HFFc6 (cell line): ENCODE data around the gene CFAP20DC. TPM values are rescaled to one million over a fixed set of nuclear protein-coding genes. Genes with fewer than 3 reads are reported as not detected.

Experiments used
- DNase-seq: peaks from one replicate; pipeline ENCODE4 v3.0.0-alpha.2; 2018
- H3K27ac Mint-ChIP-seq: 2 replicates; pipeline ENCODE4 v1.8.0; 2020; ENCODE audit warnings: mild to moderate bottlenecking, mixed read lengths
- H3K27me3 Mint-ChIP-seq: 2 replicates; pipeline ENCODE4 v1.8.0; 2021; ENCODE audit warnings: mild to moderate bottlenecking, moderate library complexity, mixed read lengths; ENCODE audit not compliant: insufficient read depth
- H3K36me3 Mint-ChIP-seq: 2 replicates; pipeline ENCODE4 v1.8.0; 2021; ENCODE audit warnings: low read depth, mixed read lengths
- H3K4me1 Mint-ChIP-seq: 2 replicates; pipeline ENCODE4 v1.8.0; 2020; ENCODE audit warnings: low read depth, mixed read lengths
- H3K4me3 Mint-ChIP-seq: 2 replicates; pipeline ENCODE4 v1.8.0; 2020; ENCODE audit warnings: mild to moderate bottlenecking, moderate library complexity, mixed read lengths
- H3K9me3 Mint-ChIP-seq: 2 replicates; pipeline ENCODE4 v1.8.0; 2020; ENCODE audit warnings: mild to moderate bottlenecking, mixed read lengths
- CTCF ChIP-seq: fragments of 200-600 bp; sonication (generic); IDR thresholded peaks from 2 replicates; pipeline ENCODE4 v1.5.0; 2021; ENCODE audit warnings: antibody characterized with exemption, mild to moderate bottlenecking
- total RNA-seq, 6 experiments: library from RNA; stranded (reverse); fragmentation: NEBNext Ultra II Directional; extraction: Animal tissue kit (Norgen Biotek cat#: 25700); gene quantifications; 2 replicates in 1 of 6; 3 replicates in 5 of 6; pipeline ENCODE4 v1.2.3, GENCODE V29; 2021

CFAP20DC gene
- total RNA-seq, 6 experiments from 2014 or later: 1.2 to 2.6 (median 2.1) TPM

GRCh38 chr3:59069838-59070237 lies 20.0 kb upstream of the CFAP20DC start:
- H3K36me3 Mint-ChIP-seq: no peaks in the 10 kb centered on the region
- DNase-seq: no peak
- H3K27me3 Mint-ChIP-seq: no peaks in the 10 kb centered on the region; the same call in 1 of the 2 replicates
- H3K27ac Mint-ChIP-seq: no peak overlapping the region
- H3K9me3 Mint-ChIP-seq: no peaks in the 10 kb centered on the region
- no peak for TF ChIP-seq CTCF
- no peak overlapping the region for H3K4me3 Mint-ChIP-seq
- H3K4me1 Mint-ChIP-seq: no peaks in the 10 kb centered on the region

GRCh38 chr3:59065240-59065639 lies 15.4 kb upstream of the CFAP20DC start:
- no peak overlapping the region for H3K27ac Mint-ChIP-seq
- H3K27me3 Mint-ChIP-seq: peaks cover 20% of the 10 kb centered on the region
- DNase-seq: no peak
- H3K4me1 Mint-ChIP-seq: no peaks in the 10 kb centered on the region
- H3K36me3 Mint-ChIP-seq: no peaks in the 10 kb centered on the region
- TF ChIP-seq CTCF: no peak
- no peaks in the 10 kb centered on the region for H3K9me3 Mint-ChIP-seq
- H3K4me3 Mint-ChIP-seq: no peak overlapping the region

GRCh38 chr3:59064728-59065127 lies 14.9 kb upstream of the CFAP20DC start:
- H3K27ac Mint-ChIP-seq: no peak overlapping the region
- no peaks in the 10 kb centered on the region for H3K9me3 Mint-ChIP-seq
- DNase-seq: no peak
- H3K36me3 Mint-ChIP-seq: no peaks in the 10 kb centered on the region
- TF ChIP-seq CTCF: 0 out of 2 replicates have a peak, but pooled peaks have one; percentile 1
- no peak overlapping the region for H3K4me3 Mint-ChIP-seq
- H3K4me1 Mint-ChIP-seq: no peaks in the 10 kb centered on the region
- H3K27me3 Mint-ChIP-seq: peaks cover 20% of the 10 kb centered on the region

GRCh38 chr3:59064276-59064675 lies 14.5 kb upstream of the CFAP20DC start:
- peaks cover 20% of the 10 kb centered on the region for H3K27me3 Mint-ChIP-seq
- peak; percentile 27; the same call in 1 of the 2 replicates for TF ChIP-seq CTCF
- no peak overlapping the region for H3K27ac Mint-ChIP-seq
- H3K4me3 Mint-ChIP-seq: no peak overlapping the region
- DNase-seq: no peak
- H3K4me1 Mint-ChIP-seq: no peaks in the 10 kb centered on the region
- no peaks in the 10 kb centered on the region for H3K36me3 Mint-ChIP-seq
- no peaks in the 10 kb centered on the region for H3K9me3 Mint-ChIP-seq

GRCh38 chr3:59056706-59057105 lies 6.9 kb upstream of the CFAP20DC start:
- H3K36me3 Mint-ChIP-seq: no peaks in the 10 kb centered on the region
- no peak overlapping the region for H3K27ac Mint-ChIP-seq
- no peak for TF ChIP-seq CTCF
- peaks cover 11% of the 10 kb centered on the region for H3K4me1 Mint-ChIP-seq
- H3K9me3 Mint-ChIP-seq: no peaks in the 10 kb centered on the region
- H3K4me3 Mint-ChIP-seq: no peak overlapping the region
- peaks cover 7% of the 10 kb centered on the region for H3K27me3 Mint-ChIP-seq
- peak; percentile 33 for DNase-seq
